HG02623 (cell line): Measurements from ENCODE around the gene FAM53B.

Source experiments
- ATAC-seq: cut with Tn5 transposase; IDR thresholded peaks from one replicate; pipeline ENCODE4 v1.9.1; 2021; ENCODE audit warnings: moderate library complexity; ENCODE audit not compliant: unreplicated experiment

The FAM53B gene

GRCh38 chr10:124667425-124668345 lies 76.5 kb downstream of the FAM53B start:
- no peak for ATAC-seq

DNA sequence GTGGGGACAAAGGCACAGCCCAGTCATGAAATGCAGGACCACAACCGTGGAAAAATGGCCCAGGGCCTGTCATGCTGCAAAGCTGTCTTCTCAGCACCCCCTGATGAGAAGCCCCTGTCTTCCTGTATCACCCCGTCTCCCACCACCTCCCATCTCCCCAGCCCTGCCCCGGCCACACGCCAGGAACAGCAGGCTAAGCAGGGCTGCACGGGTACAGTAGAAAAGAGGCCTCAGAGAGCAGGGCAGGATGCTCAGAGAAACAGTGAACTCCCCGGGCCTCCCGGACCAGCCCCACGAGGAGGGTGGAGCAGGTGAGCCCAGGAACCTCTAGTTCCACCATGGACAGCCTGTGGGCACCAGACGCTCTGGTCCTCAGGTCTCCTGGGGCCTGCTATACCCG lies 77.7 kb downstream of the FAM53B start:
- ATAC-seq, result no peak

DNA sequence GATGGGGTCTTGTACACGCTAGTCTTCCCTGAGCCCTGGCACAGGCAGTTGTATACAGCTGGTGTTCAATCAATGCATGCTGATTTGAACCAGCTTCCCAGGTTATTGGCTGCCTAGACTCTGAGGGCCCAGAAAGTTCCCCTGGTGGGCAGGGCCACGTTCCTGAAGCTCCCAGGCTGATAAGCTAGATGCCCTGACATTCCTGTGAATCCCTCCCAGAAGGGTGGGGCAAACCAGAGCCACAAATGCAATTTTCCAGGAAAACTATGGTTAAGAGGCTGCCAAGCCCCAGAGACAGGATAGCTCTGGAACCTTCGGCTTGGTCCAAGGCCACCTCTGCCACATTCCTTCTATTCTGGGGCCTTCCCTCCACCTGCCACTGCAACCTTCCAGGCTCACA lies 78.2 kb downstream of the FAM53B start:
- no peak for ATAC-seq

GRCh38 chr10:124665558-124665957 lies 78.6 kb downstream of the FAM53B start:
- no peak for ATAC-seq

DNA sequence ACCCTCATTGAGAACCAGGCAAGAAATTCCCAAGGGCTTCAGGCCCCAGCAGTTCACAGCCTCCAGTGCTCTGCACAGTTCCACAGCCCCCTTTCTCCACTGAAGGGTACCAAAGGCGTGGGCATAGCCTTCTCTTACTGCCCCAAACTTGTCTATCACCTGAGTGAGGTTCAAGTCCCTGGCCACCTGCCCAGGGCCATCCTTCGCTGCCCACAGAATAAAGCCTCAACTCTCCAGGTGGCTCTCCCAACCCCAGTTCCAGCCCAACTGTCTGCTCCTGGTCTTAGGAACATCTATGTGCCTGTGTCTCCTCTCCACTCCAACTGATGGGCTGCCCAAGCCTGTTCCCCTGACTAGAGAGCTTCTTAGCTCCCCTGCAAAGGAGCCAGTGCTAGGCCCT lies 79.1 kb downstream of the FAM53B start:
- no peak for ATAC-seq

- no peak for ATAC-seq
Measured at GRCh38 chr10:124663766-124664360, 80.3 kb downstream of the FAM53B start.

- ATAC-seq, result no peak
Measured at GRCh38 chr10:124663228-124663627, 81.0 kb downstream of the FAM53B start.

- no peak for ATAC-seq
Measured at GRCh38 chr10:124661660-124662180, 82.5 kb downstream of the FAM53B start.

DNA sequence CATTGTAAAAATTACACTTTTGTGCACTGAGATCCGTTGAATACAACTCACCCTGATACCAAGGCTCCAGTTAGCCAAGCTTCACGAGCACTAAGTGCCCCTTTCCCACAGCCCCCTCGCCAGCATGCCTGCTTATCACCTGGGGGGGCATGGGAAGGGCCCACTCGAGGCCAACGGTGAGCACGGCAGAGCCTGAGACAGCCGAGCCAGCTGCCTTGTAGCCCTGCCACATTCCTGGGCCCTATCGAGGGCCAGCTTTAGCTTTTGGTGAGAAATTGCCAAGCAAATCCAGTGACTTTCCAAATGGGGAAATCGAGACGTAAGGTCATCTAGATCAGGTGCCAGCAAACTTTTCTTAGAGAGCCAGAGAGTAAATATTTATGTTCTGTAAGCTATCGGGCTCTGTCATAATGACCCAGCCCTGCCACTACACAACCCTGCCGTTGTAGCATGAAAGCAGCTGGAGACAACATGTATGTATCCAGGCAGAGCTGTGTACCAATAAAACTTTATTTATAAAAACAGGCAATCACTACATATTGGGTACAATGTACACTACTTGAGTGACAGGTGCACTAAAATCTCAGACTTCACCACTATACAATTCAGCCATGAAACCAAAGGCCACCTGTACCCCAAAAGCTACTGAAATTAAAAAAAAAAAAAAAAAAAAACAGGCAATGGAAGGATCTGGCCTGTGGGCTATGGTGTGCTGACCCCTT lies 83.6 kb downstream of the FAM53B start:
- ATAC-seq, result no peak

- ATAC-seq, result no peak
Measured at GRCh38 chr10:124659380-124659779, 84.8 kb downstream of the FAM53B start.

DNA sequence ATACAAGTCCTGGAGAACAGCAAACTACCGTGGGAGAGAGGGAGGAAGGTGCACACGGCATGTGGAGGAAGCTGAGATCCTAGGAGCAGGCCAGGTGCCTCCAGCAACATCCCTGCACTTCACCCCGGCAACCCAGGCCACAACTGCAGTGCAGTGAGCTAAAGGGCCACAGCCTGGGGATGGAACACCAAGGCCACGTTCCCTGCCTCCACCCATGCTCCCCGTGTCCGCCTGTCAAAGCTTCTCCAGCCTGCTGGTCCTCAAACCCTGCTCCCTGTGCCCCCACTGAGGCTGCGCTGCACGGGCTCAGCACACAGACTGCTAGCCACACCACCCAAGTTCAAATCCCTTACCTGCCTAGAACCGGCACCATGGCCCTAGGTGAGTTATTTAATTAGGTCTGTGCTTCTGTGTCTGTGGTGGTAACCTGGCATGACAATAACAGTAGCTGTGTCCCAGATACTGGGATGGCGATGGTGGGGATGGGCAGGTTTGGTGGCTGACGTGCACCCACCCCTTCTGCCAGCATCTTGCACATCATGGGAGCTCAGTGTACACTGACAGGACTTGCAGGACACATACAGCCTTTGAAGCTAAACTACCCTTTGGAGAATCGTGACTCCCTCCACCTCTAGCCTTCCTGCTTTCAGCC lies 85.5 kb downstream of the FAM53B start:
- ATAC-seq, result no peak

DNA sequence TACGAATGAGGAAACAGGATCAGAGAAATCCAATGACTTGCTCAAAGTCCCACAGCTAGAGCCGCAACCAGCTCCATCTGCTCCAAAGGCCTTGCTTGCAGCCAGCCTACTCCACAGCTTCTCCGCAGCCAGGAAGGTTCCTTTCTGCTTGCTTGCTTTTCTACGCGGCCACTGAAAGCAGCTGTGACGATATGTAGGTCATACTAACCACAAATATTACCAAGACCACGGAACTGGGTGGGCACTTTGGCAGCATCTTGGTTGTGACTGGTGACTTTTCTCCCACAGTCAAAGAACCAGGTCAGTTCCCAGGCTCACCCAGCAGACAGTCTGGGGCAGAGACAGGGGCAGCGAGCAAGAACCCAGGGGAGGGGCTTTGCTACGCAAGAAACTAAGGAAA lies 86.4 kb downstream of the FAM53B start:
- ATAC-seq, result no peak

DNA sequence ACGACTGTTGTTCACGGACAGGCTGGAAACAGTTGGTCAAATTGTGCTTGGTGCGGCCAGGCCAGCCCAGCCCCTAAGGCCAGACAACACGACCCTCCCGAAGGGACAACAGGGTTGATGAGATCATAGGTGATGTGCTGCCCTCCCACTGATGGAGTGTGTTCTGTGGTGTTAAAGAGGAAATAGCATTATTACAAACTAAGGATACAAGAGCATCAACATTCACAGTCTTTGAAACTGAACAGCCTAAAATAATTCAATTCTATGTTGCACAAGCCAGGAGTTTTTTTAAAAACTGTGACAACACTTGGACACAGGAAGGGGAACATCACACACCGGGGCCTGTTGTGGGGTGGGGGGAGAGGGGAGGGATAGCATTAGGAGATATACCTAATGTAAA lies 87.6 kb downstream of the FAM53B start:
- no peak for ATAC-seq

- no peak for ATAC-seq
Measured at GRCh38 chr10:124656113-124656490, 88.1 kb downstream of the FAM53B start.

GRCh38 chr10:124655191-124656112 lies 88.7 kb downstream of the FAM53B start:
- no peak for ATAC-seq

GRCh38 chr10:124654686-124655085 lies 89.5 kb downstream of the FAM53B start:
- no peak for ATAC-seq

- no peak for ATAC-seq
Measured at GRCh38 chr10:124653811-124654651, 90.1 kb downstream of the FAM53B start.

- ATAC-seq, result no peak
Measured at GRCh38 chr10:124653311-124653710, 90.9 kb downstream of the FAM53B start.

DNA sequence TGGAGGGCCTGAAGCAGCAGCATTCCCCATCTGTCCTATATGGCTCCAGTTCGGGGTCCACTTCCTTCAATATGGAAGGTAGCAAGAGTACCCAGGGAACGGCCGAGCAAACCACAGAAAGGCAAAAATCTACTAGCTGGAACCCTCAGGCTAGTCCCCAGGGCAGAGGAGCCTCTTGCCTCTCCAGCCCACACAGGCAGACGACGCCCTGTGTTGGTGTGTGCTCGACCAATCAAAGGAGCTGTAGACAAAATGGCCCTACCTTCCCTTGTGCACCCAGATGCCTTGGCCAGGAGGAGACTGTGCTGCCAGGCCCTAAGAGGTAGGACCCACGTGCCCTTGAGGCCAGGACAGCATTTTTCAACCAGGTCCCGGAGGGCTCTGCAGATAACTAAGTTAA lies 91.5 kb downstream of the FAM53B start:
- ATAC-seq, result no peak
